Measurements from ENCODE around the gene FOXL1.

The FOXL1 gene

GRCh38 chr16:86558355-86559193, 19.8 kb upstream of the FOXL1 start:
- Mint-ChIP-seq H3K4me1 (peaks cover 21% of the 10 kb centered on the region), H3K36me3 (no peaks in the 10 kb centered on the region), H3K4me3 (no peak overlapping the region), H3K27ac (no peak overlapping the region), H3K27me3 (peaks cover 15% of the 10 kb centered on the region), H3K9me3 (no peaks in the 10 kb centered on the region)

- peaks cover 25% of the 10 kb centered on the region for H3K27me3 Mint-ChIP-seq
- no peaks in the 10 kb centered on the region for H3K9me3 Mint-ChIP-seq
- no peaks in the 10 kb centered on the region for H3K36me3 Mint-ChIP-seq
- no peak overlapping the region for H3K27ac Mint-ChIP-seq
- H3K4me1 Mint-ChIP-seq: peaks cover 22% of the 10 kb centered on the region
- H3K4me3 Mint-ChIP-seq: no peak overlapping the region
Observed at GRCh38 chr16:86559802-86560305, 18.5 kb upstream of the FOXL1 start.

GRCh38 chr16:86562356-86562755, 16.0 kb upstream of the FOXL1 start:
- no peak overlapping the region for H3K27ac Mint-ChIP-seq
- peaks cover 25% of the 10 kb centered on the region for H3K4me1 Mint-ChIP-seq
- H3K36me3 Mint-ChIP-seq: no peaks in the 10 kb centered on the region
- H3K9me3 Mint-ChIP-seq: no peaks in the 10 kb centered on the region
- no peak overlapping the region for H3K4me3 Mint-ChIP-seq
- H3K27me3 Mint-ChIP-seq: peaks cover 33% of the 10 kb centered on the region

GRCh38 chr16:86563469-86564345, 14.6 kb upstream of the FOXL1 start:
- Mint-ChIP-seq H3K4me3 (peak overlapping the region; percentile 81), H3K36me3 (no peaks in the 10 kb centered on the region), H3K9me3 (no peaks in the 10 kb centered on the region), H3K4me1 (peaks cover 28% of the 10 kb centered on the region), H3K27me3 (peaks cover 34% of the 10 kb centered on the region), H3K27ac (peak overlapping the region; percentile 65)

GRCh38 chr16:86565181-86565631, 13.1 kb upstream of the FOXL1 start:
- Mint-ChIP-seq H3K9me3 (no peaks in the 10 kb centered on the region), H3K4me1 (peaks cover 30% of the 10 kb centered on the region), H3K36me3 (no peaks in the 10 kb centered on the region), H3K27me3 (peaks cover 37% of the 10 kb centered on the region), H3K27ac (no peak overlapping the region), H3K4me3 (no peak overlapping the region)

- peaks cover 40% of the 10 kb centered on the region for H3K27me3 Mint-ChIP-seq
- no peaks in the 10 kb centered on the region for H3K36me3 Mint-ChIP-seq
- no peaks in the 10 kb centered on the region for H3K9me3 Mint-ChIP-seq
- H3K4me1 Mint-ChIP-seq: peaks cover 30% of the 10 kb centered on the region
- H3K4me3 Mint-ChIP-seq: no peak overlapping the region
- H3K27ac Mint-ChIP-seq: peak overlapping the region; percentile 62
Observed at GRCh38 chr16:86565644-86566511, 12.5 kb upstream of the FOXL1 start.

DNA sequence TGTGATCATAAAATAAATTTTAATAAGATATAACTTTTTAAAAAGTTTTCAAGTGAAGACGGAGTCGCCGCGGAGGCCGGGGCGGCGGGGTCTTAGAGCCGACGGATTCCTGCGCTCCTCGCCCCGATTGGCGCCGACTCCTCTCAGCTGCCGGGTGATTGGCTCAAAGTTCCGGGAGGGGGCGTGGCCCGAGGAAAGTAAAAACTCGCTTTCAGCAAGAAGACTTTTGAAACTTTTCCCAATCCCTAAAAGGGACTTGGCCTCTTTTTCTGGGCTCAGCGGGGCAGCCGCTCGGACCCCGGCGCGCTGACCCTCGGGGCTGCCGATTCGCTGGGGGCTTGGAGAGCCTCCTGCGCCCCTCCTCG, 11.8 kb upstream of the FOXL1 start, which contains the start of gene FOXC2:
Gene FOXC2, plus strand, starts transcription at position 229 of the 365 bp plus-strand sequence. CDS start 507 bp downstream, outside the sequence.
- Mint-ChIP-seq H3K4me1 (peaks cover 30% of the 10 kb centered on the region), H3K27ac (peak within 1 kb of the TSS; percentile 62), H3K27me3 (peaks cover 42% of the 10 kb centered on the region), H3K36me3 (no peaks in the 10 kb centered on the region), H3K4me3 (peak within 1 kb of the TSS; percentile 54), H3K9me3 (no peaks in the 10 kb centered on the region)

GRCh38 chr16:86566966-86567700, 11.2 kb upstream of the FOXL1 start:
- Mint-ChIP-seq H3K9me3 (no peaks in the 10 kb centered on the region), H3K4me1 (peaks cover 30% of the 10 kb centered on the region), H3K27ac (no peak overlapping the region), H3K27me3 (peaks cover 40% of the 10 kb centered on the region), H3K36me3 (no peaks in the 10 kb centered on the region), H3K4me3 (peak overlapping the region; percentile 52)

DNA sequence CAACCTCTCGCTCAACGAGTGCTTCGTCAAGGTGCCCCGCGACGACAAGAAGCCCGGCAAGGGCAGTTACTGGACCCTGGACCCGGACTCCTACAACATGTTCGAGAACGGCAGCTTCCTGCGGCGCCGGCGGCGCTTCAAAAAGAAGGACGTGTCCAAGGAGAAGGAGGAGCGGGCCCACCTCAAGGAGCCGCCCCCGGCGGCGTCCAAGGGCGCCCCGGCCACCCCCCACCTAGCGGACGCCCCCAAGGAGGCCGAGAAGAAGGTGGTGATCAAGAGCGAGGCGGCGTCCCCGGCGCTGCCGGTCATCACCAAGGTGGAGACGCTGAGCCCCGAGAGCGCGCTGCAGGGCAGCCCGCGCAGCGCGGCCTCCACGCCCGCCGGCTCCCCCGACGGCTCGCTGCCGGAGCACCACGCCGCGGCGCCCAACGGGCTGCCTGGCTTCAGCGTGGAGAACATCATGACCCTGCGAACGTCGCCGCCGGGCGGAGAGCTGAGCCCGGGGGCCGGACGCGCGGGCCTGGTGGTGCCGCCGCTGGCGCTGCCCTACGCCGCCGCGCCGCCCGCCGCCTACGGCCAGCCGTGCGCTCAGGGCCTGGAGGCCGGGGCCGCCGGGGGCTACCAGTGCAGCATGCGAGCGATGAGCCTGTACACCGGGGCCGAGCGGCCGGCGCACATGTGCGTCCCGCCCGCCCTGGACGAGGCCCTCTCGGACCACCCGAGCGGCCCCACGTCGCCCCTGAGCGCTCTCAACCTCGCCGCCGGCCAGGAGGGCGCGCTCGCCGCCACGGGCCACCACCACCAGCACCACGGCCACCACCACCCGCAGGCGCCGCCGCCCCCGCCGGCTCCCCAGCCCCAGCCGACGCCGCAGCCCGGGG, 10.4 kb upstream of the FOXL1 start:
- H3K27me3 Mint-ChIP-seq: peaks cover 41% of the 10 kb centered on the region
- peaks cover 30% of the 10 kb centered on the region for H3K4me1 Mint-ChIP-seq
- H3K4me3 Mint-ChIP-seq: peak overlapping the region; percentile 52
- H3K36me3 Mint-ChIP-seq: no peaks in the 10 kb centered on the region
- no peak overlapping the region for H3K27ac Mint-ChIP-seq
- no peaks in the 10 kb centered on the region for H3K9me3 Mint-ChIP-seq

DNA sequence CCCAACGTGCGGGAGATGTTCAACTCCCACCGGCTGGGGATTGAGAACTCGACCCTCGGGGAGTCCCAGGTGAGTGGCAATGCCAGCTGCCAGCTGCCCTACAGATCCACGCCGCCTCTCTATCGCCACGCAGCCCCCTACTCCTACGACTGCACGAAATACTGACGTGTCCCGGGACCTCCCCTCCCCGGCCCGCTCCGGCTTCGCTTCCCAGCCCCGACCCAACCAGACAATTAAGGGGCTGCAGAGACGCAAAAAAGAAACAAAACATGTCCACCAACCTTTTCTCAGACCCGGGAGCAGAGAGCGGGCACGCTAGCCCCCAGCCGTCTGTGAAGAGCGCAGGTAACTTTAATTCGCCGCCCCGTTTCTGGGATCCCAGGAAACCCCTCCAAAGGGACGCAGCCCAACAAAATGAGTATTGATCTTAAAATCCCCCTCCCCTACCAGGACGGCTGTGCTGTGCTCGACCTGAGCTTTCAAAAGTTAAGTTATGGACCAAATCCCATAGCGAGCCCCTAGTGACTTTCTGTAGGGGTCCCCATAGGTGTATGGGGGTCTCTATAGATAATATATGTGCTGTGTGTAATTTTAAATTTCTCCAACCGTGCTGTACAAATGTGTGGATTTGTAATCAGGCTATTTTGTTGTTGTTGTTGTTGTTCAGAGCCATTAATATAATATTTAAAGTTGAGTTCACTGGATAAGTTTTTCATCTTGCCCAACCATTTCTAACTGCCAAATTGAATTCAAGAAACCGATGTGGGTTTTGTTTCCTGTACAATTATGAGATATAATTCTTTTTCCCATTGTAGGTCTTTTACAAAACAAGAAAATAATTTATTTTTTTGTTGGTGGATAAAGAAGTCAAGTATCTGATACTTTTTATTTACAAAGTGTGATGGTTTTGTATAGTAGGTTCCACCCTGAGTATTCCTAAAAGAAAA, 9.4 kb upstream of the FOXL1 start:
- peaks cover 38% of the 10 kb centered on the region for H3K27me3 Mint-ChIP-seq
- H3K4me3 Mint-ChIP-seq: peak overlapping the region; percentile 26
- H3K9me3 Mint-ChIP-seq: no peaks in the 10 kb centered on the region
- peak overlapping the region; percentile 41 for H3K27ac Mint-ChIP-seq
- peaks cover 23% of the 10 kb centered on the region for H3K4me1 Mint-ChIP-seq
- no peaks in the 10 kb centered on the region for H3K36me3 Mint-ChIP-seq

GRCh38 chr16:86569701-86570447, 8.5 kb upstream of the FOXL1 start:
- Mint-ChIP-seq H3K27ac (no peak overlapping the region), H3K27me3 (peaks cover 37% of the 10 kb centered on the region)

More at GRCh38 chr16:86569701-86570447, 8.5 kb upstream of the FOXL1 start:
- Mint-ChIP-seq H3K36me3 (no peaks in the 10 kb centered on the region), H3K4me1 (peaks cover 17% of the 10 kb centered on the region), H3K9me3 (no peaks in the 10 kb centered on the region), H3K4me3 (no peak overlapping the region)

Measured in activated naive CD4-positive, alpha-beta T cell treated with anti-CD3 and anti-CD28 coated beads, Interleukin-2, amount 50 U/mL, for 24 hours (primary cell).